ENCODE results near the gene AHDC1. TPM values are rescaled to one million over a fixed set of nuclear protein-coding genes. Genes with fewer than 3 reads are reported as not detected.

AHDC1 gene
- polyA plus RNA-seq, 1 donor: 93.6 TPM

DNA sequence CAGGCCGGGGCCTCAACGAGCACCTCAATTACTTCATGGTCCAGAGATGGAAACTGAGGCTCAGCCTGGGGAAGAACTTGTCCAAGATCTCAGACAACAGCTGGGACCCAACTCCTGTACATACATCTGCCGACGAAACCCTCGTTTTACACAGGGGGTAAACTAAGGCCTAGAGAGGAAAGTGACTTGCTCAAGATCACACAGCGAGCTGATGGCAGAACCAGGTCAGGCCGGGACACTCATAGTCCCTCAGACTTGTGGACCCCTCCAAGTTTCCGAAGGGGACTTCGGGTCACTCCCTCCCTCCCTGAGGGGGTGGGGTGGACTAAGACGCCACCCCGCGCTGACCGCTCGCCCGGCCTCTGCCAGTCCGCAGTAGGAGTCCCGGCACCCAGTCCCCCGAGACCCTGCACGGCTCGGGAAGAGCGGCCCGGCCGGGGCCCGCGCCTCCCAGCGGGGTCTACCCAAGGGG lies 114.4 kb downstream of the AHDC1 start:
- no peak for DNase-seq (ENCODE audit: low read depth)

DNA sequence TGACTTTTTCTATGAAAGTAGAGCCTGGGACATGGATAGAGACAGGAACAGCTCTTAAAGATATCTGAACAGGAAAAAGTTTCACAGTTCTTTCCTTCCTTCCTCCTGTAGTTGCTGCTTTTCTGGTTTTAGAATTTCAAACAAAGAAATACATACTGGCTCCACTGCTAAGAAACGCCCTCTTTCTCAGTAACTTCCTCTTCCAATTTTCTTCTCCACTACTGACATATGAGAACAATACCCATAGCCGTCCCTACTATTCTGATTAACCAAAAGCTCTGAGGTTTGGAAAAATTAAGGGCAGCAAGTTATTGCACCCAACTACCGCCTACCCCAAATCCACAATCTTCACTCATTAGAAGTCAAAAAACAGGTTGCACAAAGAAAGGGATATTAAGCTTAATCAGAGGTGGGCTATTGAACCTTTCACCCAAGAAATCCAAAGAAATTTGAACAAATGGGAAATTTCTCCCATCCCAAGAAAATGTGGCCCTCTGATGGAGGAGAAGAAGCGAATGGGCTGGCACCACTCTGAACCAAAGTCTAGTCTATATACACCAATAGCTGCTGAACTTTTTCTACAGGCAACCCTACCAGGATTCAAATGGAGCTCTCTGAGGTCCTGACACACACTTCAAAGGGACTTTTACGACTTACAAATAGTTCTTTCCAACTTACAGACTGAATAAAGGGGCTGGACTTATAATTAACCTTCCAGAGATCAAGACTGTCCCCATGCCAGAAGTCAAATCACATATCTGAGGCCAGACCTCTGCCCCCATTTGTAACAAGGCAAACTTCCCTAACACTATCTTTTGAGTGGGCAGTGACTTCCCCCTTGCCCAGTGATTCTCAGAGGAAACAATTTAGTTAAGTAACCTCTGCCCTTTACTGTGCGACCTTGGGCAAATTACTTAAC lies 115.7 kb downstream of the AHDC1 start:
- DNase-seq (ENCODE audit: low read depth): no peak

DNA sequence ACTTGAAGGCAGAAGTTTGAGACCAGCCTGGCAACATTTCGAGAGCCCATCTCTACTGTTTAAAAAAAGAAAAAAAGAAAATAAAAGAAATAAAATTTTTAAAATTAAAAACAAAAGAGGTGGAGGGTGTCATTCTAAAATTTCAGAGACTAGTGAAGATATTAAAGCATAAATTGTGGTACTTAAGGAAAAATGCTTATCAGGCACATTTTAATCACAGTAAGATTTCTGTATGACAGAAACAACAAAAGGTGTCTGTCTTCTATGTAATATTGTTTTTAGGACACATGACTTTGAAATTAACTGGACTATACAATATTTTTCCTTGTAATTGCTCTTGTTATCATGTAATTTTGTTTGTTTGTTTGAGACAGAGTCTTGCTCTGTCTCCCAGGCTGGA lies 118.6 kb downstream of the AHDC1 start:
- DNase-seq (ENCODE audit: low read depth): no peak

Other genes with a start within 250 kb of the AHDC1 start
- 8.6 TPM for gene MAP3K6, start 237.2 kb downstream of the AHDC1 start, polyA plus RNA-seq (ENCODE audit: insufficient read length)
- gene FCN3, start 229.3 kb downstream of the AHDC1 start, polyA plus RNA-seq (ENCODE audit: insufficient read length): 0.32 TPM
- not detected for gene CD164L2, start 220.8 kb downstream of the AHDC1 start, polyA plus RNA-seq (ENCODE audit: insufficient read length)
- 0.75 TPM for gene GPR3, start 211.5 kb downstream of the AHDC1 start, polyA plus RNA-seq (ENCODE audit: insufficient read length)
- gene WASF2, start 114.0 kb downstream of the AHDC1 start, polyA plus RNA-seq (ENCODE audit: insufficient read length): 66.3 TPM
- 1.4 TPM for gene FGR, start 31.0 kb upstream of the AHDC1 start, polyA plus RNA-seq (ENCODE audit: insufficient read length)
- 70.6 TPM for gene IFI6, start 68.0 kb upstream of the AHDC1 start, polyA plus RNA-seq (ENCODE audit: insufficient read length)
- gene FAM76A, start 121.8 kb upstream of the AHDC1 start, polyA plus RNA-seq (ENCODE audit: insufficient read length): 20.0 TPM
- gene STX12, start 169.1 kb upstream of the AHDC1 start, polyA plus RNA-seq (ENCODE audit: insufficient read length): 30.7 TPM
- 29.0 TPM for gene PPP1R8, start 226.6 kb upstream of the AHDC1 start, polyA plus RNA-seq (ENCODE audit: insufficient read length)

All from forelimb muscle (tissue), 1 donor.